SK-N-SH treated with all-trans-retinoic acid at 6 μM for 48 hours (cell line): ENCODE data around the gene SLC6A3.

Experiments
- ATAC-seq: fragments of 200-7000 bp; cut with Tn5 transposase; 3 replicates; pipeline ENCODE4 v1.9.1; 2020; ENCODE audit warnings: mild to moderate bottlenecking, moderate library complexity
- ARNTL ChIP-seq: fragments of 450-650 bp; formaldehyde crosslinking; IDR thresholded peaks from 2 replicates; pipeline ENCODE4 v1.5.0; 2020; ENCODE audit warnings: low read depth, mild to moderate bottlenecking, moderate library complexity, borderline replicate concordance
- BACH2 ChIP-seq: fragments of 250-450 bp; sonication (Bioruptor Pico); IDR thresholded peaks from 2 replicates; pipeline ENCODE4 v1.9.0; 2021; ENCODE audit warnings: mild to moderate bottlenecking, borderline replicate concordance
- CREB5 ChIP-seq: fragments of 250-450 bp; sonication (Bioruptor Pico); IDR thresholded peaks from 2 replicates; pipeline ENCODE4 v1.5.1; 2020; ENCODE audit warnings: low read depth, mild to moderate bottlenecking, moderate library complexity
- CSDC2 ChIP-seq: fragments of 250-450 bp; sonication (Bioruptor Pico); IDR thresholded peaks from 2 replicates; pipeline ENCODE4 v1.5.0; 2020; ENCODE audit warnings: mild to moderate bottlenecking, moderate library complexity
- CSRNP3 ChIP-seq: fragments of 250-450 bp; sonication (Bioruptor Pico); IDR thresholded peaks from 2 replicates; pipeline ENCODE4 v1.5.1; 2021; ENCODE audit warnings: mild to moderate bottlenecking, moderate library complexity
- ESRRG ChIP-seq: fragments of 250-450 bp; sonication (Bioruptor Pico); IDR thresholded peaks from 2 replicates; pipeline ENCODE4 v1.6.1; 2021; ENCODE audit warnings: mild to moderate bottlenecking
- ISL1 ChIP-seq: fragments of 250-450 bp; sonication (Bioruptor Pico); IDR thresholded peaks from 2 replicates; pipeline ENCODE4 v2.1.2; 2022; ENCODE audit warnings: mild to moderate bottlenecking, moderate library complexity
- OSR1 ChIP-seq: fragments of 250-450 bp; sonication (Bioruptor Pico); IDR thresholded peaks from 2 replicates; pipeline ENCODE4 v1.8.0; 2022; ENCODE audit warnings: moderate library complexity, mild to moderate bottlenecking, inconsistent platforms
- PATZ1 ChIP-seq: fragments of 250-450 bp; sonication (Bioruptor Pico); IDR thresholded peaks from 2 replicates; pipeline ENCODE4 v1.8.0; 2020; ENCODE audit warnings: mild to moderate bottlenecking, moderate library complexity, borderline replicate concordance
- POU6F1 ChIP-seq: fragments of 250-450 bp; sonication (Bioruptor Pico); IDR thresholded peaks from 2 replicates; pipeline ENCODE4 v1.8.0; 2021; ENCODE audit warnings: low read depth, mild to moderate bottlenecking, moderate library complexity, borderline replicate concordance
- PPARA ChIP-seq: fragments of 250-450 bp; sonication (Bioruptor Pico); IDR thresholded peaks from 2 replicates; pipeline ENCODE4 v1.5.0; 2020; ENCODE audit warnings: mild to moderate bottlenecking, borderline replicate concordance
- RARB ChIP-seq: fragments of 250-450 bp; sonication (Bioruptor Pico); IDR thresholded peaks from 2 replicates; pipeline ENCODE4 v1.8.0; 2021; ENCODE audit warnings: mild to moderate bottlenecking, moderate library complexity
- SNAI2 ChIP-seq: fragments of 250-450 bp; sonication (Bioruptor Pico); IDR thresholded peaks from 2 replicates; pipeline ENCODE4 v1.5.0; 2020; ENCODE audit warnings: mild to moderate bottlenecking, moderate library complexity
- TOX ChIP-seq: fragments of 250-450 bp; sonication (Bioruptor Pico); IDR thresholded peaks from 2 replicates; pipeline ENCODE4 v1.8.0; 2021; ENCODE audit warnings: mild to moderate bottlenecking, moderate library complexity, borderline replicate concordance
- TSHZ2 ChIP-seq: fragments of 250-450 bp; sonication (Bioruptor Pico); IDR thresholded peaks from 2 replicates; pipeline ENCODE4 v1.5.0; 2020; ENCODE audit warnings: mild to moderate bottlenecking, moderate library complexity
- ZC3H10 ChIP-seq: fragments of 250-450 bp; sonication (Bioruptor Pico); IDR thresholded peaks from 2 replicates; pipeline ENCODE4 v1.5.1; 2021; ENCODE audit warnings: mild to moderate bottlenecking, moderate library complexity
- ZFP30 ChIP-seq: fragments of 450-650 bp; formaldehyde crosslinking; IDR thresholded peaks from 2 replicates; pipeline ENCODE4 v1.5.0; 2022; ENCODE audit warnings: mild to moderate bottlenecking, moderate library complexity
- ZNF565 ChIP-seq: fragments of 450-650 bp; formaldehyde crosslinking; conservative IDR thresholded peaks from 2 replicates; pipeline ENCODE4 v1.5.0; 2020; ENCODE audit warnings: low read depth, mild to moderate bottlenecking, moderate library complexity
- ZNF70 ChIP-seq: fragments of 450-650 bp; formaldehyde crosslinking; IDR thresholded peaks from 2 replicates; pipeline ENCODE4 v1.5.0; 2020; ENCODE audit warnings: mild to moderate bottlenecking, moderate library complexity
- ZNF8 ChIP-seq: fragments of 450-650 bp; formaldehyde crosslinking; IDR thresholded peaks from 2 replicates; pipeline ENCODE4 v1.5.0; 2020; ENCODE audit warnings: mild to moderate bottlenecking, moderate library complexity

SLC6A3 gene

GRCh38 chr5:1370006-1370405 is 75.2 kb downstream of the SLC6A3 start:
- ATAC-seq = no peak
- no peak for TF ChIP-seq ISL1 (CRISPR knock-in tag)
- no peak for TF ChIP-seq ZNF565 (CRISPR knock-in tag)
- TF ChIP-seq ZC3H10 (CRISPR knock-in tag) = no peak
- TF ChIP-seq ARNTL (CRISPR knock-in tag) = no peak
- no peak for TF ChIP-seq TOX (CRISPR knock-in tag)
- no peak for TF ChIP-seq OSR1 (CRISPR knock-in tag)
- TF ChIP-seq PPARA (CRISPR knock-in tag) = no peak
- TF ChIP-seq ZNF70 = no peak

- no peak for ATAC-seq
- TF ChIP-seq ESRRG (CRISPR knock-in tag) = no peak
- TF ChIP-seq ZNF70 = no peak
- no peak for TF ChIP-seq CSDC2
- TF ChIP-seq PPARA (CRISPR knock-in tag) = no peak
- no peak for TF ChIP-seq PATZ1
- no peak for TF ChIP-seq ZNF565 (CRISPR knock-in tag)
- TF ChIP-seq CREB5 (CRISPR knock-in tag) = no peak
- TF ChIP-seq SNAI2 (CRISPR knock-in tag) = no peak
- no peak for TF ChIP-seq ISL1 (CRISPR knock-in tag)
- TF ChIP-seq ZFP30 (CRISPR knock-in tag) = no peak
- TF ChIP-seq RARB (CRISPR knock-in tag) = no peak
- no peak for TF ChIP-seq ARNTL (CRISPR knock-in tag)
- TF ChIP-seq CSRNP3 (CRISPR knock-in tag) = no peak
- TF ChIP-seq POU6F1 (CRISPR knock-in tag) = no peak
Observed at GRCh38 chr5:1368756-1369155, 76.5 kb downstream of the SLC6A3 start.

- no peak for ATAC-seq
- TF ChIP-seq ISL1 (CRISPR knock-in tag) (no peak), ESRRG (CRISPR knock-in tag) (no peak), TSHZ2 (CRISPR knock-in tag) (no peak), SNAI2 (CRISPR knock-in tag) (no peak), ZFP30 (CRISPR knock-in tag) (no peak), POU6F1 (CRISPR knock-in tag) (no peak), ZNF70 (no peak), BACH2 (no peak), CSRNP3 (CRISPR knock-in tag) (no peak), CSDC2 (no peak), RARB (CRISPR knock-in tag) (no peak), ZNF8 (no peak), ZC3H10 (CRISPR knock-in tag) (no peak)
Observed at GRCh38 chr5:1368236-1368635, 77.0 kb downstream of the SLC6A3 start.
